SU-DHL-6 (cell line): ENCODE measurements around the gene SSR4.

Source experiments
- EZH2phosphoT487 ChIP-seq: fragments of 200-600 bp; sonication (generic), shearing (Covaris generic); conservative IDR thresholded peaks from 2 replicates; pipeline ENCODE4 v1.6.1; 2018; ENCODE audit warnings: mild to moderate bottlenecking, antibody characterized with exemption, low read length, moderate library complexity, mixed read lengths
- TF ChIP-seq, protein P1 (sequence below): fragments of 200-600 bp; sonication (generic); IDR thresholded peaks from one replicate; pipeline ENCODE4 v1.5.1; 2017; ENCODE audit warnings: antibody characterized with exemption, mild to moderate bottlenecking, low read length, moderate library complexity; ENCODE audit not compliant: insufficient read depth, poor library complexity, severe bottlenecking

DNA sequence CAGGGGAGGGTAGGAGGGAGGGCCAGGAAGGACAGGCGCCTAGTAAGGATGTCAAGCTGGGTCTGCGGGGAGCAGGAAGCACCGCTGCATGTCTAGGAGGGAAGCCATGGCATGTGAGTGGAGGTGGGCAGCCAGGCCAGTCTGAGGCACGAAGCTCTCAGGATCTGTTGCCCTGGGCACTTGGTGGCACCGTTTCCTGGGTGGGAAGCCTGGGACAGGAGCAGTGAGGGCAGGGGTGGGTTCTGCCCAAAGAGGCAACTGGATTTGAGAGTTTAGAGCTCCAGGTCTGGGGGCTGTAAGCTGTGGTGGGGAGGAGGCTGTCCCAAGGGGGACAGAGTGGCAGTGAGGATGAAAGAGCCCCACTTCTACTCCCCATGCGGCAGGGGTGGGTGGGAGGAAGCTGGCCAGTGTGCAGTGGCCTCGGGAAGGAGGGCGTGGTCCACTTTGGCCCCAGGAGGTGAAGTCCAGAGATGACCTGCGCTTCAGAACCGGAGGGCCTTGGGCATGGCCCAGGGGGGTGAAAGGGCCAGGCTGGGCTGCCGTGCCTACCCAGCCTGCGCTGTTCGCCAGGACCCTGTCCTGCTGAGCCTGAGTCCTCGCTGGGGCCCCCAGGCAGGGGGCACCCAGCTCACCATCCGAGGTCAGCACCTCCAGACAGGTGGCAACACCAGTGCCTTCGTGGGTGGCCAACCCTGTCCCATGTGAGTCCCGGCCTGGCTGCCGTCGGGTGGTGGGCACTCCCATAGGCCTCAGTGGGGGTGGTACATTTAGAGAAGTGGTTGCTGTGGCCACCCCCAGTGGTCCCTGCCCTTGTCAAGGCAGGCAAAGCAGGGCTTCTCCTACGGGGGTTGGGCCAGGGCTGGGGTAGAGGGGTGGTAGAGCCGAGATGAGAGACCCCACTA lies 21.9 kb upstream of the SSR4 start:
- TF ChIP-seq, protein P1, sequence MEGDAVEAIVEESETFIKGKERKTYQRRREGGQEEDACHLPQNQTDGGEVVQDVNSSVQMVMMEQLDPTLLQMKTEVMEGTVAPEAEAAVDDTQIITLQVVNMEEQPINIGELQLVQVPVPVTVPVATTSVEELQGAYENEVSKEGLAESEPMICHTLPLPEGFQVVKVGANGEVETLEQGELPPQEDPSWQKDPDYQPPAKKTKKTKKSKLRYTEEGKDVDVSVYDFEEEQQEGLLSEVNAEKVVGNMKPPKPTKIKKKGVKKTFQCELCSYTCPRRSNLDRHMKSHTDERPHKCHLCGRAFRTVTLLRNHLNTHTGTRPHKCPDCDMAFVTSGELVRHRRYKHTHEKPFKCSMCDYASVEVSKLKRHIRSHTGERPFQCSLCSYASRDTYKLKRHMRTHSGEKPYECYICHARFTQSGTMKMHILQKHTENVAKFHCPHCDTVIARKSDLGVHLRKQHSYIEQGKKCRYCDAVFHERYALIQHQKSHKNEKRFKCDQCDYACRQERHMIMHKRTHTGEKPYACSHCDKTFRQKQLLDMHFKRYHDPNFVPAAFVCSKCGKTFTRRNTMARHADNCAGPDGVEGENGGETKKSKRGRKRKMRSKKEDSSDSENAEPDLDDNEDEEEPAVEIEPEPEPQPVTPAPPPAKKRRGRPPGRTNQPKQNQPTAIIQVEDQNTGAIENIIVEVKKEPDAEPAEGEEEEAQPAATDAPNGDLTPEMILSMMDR: no peak
- no peak for TF ChIP-seq EZH2phosphoT487
